ENCODE results near the gene DNAH2.
A peak's percentile ranks its signal among the peaks of the same experiment; 100 is the strongest.

The DNAH2 gene, protein sequence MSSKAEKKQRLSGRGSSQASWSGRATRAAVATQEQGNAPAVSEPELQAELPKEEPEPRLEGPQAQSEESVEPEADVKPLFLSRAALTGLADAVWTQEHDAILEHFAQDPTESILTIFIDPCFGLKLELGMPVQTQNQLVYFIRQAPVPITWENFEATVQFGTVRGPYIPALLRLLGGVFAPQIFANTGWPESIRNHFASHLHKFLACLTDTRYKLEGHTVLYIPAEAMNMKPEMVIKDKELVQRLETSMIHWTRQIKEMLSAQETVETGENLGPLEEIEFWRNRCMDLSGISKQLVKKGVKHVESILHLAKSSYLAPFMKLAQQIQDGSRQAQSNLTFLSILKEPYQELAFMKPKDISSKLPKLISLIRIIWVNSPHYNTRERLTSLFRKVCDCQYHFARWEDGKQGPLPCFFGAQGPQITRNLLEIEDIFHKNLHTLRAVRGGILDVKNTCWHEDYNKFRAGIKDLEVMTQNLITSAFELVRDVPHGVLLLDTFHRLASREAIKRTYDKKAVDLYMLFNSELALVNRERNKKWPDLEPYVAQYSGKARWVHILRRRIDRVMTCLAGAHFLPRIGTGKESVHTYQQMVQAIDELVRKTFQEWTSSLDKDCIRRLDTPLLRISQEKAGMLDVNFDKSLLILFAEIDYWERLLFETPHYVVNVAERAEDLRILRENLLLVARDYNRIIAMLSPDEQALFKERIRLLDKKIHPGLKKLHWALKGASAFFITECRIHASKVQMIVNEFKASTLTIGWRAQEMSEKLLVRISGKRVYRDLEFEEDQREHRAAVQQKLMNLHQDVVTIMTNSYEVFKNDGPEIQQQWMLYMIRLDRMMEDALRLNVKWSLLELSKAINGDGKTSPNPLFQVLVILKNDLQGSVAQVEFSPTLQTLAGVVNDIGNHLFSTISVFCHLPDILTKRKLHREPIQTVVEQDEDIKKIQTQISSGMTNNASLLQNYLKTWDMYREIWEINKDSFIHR (N-terminal part only)

DNA sequence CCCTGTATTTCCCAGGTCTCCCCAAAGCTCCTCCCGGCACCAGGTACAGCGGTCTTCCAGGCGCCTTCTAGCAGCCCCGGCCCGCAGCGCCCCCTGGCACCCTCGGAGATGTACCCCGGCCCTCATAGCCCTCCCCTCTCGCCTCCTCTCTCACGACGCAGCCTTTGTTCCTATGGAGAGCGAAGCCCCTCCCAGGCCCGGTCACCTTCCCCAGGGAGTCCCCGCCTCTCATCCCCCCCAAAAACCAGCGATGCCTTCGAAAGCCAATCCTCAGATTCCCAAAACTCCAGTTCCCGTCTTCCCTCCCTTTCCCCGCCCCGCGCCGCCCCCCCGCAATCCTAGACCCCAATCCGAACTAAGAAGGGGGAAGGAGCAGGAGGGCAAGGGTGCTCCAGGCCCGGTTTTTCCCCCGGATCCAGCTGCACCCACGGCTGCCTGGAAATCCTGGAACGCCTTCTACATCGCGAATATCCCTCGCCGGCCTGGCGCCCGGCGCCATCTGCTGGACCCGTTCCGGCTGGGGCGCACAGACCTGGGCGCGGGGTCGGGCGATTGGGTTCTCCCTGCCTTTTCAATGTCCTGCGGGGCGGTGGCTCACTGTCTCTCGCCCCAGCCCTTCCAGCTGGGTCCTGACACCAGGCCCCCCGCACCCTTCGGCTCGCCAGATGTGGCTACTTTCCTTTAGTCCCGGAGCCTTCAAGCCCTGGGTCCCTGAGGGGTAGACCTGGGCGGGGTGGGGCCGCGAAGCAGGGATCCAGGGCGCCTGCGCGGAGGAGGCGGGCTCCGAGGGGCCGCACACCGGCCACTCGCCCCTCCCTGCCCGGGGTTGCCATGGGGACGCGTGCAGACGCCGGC lies at the start of gene DNAH2:
TSS of gene DNAH2 (plus strand) at position 844 of the 855 bp plus-strand sequence. CDS start 1,991 bp downstream, outside the sequence.
- DNase-seq = no peak

DNA sequence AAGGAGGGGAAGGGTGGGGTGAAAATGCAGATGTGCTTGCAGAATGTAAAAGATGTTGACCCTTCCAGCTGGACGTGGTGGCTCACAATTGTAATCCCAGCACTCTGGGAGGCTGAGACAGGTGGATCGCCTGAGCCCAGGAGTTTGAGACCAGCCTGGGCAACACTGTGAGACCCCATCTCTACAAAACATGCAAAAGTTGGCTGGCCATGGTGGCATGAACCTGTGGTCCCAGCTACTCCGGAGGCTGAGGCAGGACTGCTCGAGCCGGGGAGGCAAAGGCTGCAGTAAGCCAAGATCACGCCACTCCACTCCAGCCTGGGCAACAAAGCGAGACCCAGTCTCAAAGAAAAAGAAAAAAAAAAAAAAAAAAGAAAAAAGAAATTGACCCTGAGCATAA lies 49.1 kb upstream of the DNAH2 start:
- DNase-seq = no peak

DNA sequence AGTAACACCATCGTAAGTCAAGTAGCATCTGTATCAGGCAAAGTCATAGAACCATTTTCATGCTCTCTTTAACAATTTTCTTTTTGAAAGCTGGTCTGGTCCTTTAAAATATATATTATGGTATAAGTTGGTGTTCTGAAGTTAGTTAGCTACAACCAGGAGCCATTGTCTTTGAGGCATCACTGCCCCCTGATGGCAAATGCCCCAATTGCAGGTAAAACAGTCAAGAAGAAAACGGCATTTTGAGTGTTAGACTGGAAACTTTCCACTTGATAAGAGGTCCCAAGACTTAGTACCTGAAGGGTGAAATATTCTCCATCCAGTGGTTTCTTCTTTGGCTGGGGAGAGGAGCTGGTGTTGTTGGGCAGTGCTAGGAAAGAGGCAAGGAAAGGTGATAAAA lies 44.3 kb upstream of the DNAH2 start:
- peak; percentile 34 for DNase-seq

DNA sequence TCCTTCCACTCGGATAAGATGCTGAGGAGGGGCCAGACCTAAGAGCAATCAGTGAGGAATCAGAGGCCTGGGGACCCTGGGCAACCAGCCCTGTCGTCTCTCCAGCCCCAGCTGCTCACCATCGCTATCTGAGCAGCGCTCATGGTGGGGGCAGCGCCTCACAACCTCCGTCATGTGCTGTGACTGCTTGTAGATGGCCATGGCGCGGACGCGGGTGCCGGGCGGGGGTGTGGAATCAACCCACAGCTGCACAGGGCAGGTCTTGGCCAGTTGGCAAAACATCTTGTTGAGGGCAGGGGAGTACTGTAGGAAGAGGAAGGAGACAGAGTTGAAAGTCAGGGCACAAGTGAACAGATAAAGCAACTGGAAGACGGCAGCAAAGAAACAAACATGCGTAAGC lies 42.6 kb upstream of the DNAH2 start:
- DNase-seq = no peak

DNA sequence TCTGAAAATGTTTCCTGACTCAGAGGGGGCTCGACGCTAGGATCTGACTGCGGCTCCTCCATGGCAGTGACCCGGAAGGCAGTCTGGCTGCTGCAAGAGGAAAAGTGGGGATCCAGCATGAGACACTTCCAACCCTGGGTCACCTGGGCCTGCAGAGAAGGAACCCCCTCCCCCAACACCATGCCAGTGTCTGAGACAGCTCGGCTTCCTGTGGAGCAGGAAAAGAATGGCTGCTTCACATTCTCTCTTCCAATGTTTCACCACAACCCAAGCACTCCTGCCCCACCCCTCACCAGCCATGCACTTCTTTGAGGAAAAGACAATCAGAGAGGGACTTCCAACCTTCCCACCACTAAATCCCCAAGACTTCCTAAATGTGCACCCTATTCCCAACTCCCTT lies 41.0 kb upstream of the DNAH2 start:
- DNase-seq = no peak

DNA sequence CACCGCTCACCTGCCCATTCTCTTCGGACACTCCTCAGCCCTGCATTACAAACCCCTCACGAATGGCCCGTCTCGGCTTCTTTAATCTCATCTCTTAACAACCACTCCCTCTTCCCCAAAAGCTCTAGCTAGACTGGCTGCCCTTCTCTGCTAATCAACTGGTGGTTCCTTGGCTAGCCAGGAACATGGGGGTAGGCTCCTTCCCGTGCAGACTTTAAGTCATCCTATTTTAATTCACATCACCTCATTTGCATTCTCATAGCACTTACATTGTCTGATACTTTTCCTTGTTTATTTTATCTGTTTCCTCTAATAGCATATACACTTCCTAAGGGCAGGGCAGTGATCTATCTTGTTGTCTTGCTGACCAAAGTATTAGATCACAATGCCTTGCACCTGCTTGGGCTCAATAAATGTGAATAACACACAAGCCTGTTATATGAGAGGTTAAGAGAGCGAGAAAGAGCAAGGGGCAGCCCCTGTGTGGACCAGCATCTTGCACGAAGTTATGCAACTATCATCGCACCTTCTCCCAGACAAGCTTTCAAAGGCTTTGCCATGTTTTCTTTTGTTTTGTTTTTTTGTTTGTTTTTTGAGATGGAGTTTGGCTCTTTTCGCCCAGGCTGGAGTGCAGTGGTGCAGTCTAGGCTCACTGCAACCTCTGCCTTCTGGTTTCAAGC lies 40.0 kb upstream of the DNAH2 start:
- no peak for DNase-seq

DNA sequence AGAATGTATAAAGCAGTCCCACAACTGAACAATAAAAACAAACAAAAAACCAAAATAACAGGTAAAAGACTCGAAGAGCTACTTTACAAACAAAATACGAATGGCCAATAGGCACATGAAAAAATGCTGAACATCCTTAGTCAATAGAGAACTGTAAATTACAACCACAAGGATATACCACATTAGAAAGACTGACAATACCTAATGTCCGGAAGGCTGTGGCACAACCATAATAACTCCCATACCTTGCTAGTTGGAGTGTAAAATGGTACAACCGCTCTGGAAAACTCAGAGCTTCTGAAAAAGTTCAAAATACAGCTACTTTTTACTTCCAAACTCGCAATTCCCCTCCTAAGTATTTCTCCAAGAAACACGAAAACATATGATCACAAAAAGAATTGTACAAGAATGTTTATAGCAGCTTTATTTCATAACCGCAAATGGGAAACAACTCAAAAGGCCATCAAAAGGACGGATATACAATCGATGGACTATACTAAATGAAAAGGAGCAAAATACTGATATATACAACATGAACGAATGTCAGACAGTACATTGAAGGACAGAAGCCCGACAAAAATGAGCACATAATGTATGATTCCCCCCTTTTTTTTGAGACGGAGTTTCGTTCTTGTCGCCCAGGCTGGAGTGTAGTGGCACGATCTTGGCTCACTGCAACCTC lies 32.6 kb upstream of the DNAH2 start:
- no peak for DNase-seq

DNA sequence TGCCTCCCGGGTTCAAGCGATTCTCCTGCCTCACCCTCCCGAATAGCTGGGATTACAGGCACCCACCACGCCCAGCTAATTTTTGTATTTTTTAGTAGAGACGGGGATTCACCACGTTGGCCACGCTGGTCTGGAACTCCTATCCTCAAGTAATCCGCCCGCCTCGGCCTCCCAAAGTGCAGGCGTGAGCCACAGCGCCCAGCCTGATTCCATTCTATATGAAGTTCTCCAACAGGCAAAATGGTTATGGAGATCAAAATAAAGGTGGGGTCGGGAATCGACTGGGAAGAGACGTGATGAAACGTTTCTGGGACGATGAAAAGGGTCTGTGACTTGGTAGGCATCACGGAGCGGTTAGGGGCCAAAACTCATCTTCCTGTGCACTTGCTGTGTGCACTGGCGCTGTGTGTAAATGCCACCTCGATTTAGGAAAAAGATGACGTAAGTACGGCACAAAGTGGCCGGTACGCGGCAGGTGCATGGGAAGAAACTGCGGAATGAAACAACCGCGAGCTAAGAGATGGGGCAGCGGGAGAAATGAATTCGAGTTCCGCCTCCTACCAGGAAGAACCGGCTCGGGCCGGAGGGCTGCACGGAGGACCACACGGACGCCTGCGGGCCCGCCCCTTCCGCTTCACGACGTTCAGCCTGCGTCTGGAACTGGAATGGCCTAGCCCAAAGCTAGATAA lies 31.9 kb upstream of the DNAH2 start:
- DNase-seq = peak; percentile 90

DNA sequence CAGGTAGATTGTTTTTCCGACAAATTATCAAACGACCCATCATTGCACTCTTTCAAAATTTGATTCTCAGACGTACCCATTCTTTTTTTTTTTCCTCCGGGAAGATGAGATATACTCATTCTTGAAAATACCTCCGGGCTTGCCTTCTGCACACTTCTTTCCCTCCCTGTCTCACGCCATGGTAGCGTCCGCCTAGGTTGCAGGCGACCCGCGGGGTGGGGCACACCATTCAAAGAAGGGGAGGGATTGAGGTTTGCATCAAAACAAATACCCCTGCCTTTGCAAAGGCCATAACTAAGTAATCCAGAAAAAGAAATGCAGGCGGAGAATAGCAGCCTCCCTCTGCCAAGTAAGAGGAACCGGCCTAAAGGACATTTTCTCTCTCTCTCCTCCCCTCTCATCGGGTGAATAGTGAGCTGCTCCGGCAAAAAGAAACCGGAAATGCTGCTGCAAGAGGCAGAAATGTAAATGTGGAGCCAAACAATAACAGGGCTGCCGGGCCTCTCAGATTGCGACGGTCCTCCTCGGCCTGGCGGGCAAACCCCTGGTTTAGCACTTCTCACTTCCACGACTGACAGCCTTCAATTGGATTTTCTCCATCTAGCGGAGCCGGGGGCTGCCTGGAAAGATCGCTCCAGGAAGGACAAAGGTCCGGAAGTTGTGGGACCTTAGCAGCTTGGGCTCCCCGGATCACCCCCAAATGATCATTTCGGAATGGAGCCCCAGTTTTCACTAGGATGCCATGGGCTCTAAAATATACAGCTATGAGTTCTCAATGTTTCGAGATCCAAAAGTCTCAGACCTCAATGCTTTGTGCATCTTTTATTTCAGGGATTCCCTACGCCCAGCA lies 31.1 kb upstream of the DNAH2 start:
- peak; percentile 75 for DNase-seq

DNA sequence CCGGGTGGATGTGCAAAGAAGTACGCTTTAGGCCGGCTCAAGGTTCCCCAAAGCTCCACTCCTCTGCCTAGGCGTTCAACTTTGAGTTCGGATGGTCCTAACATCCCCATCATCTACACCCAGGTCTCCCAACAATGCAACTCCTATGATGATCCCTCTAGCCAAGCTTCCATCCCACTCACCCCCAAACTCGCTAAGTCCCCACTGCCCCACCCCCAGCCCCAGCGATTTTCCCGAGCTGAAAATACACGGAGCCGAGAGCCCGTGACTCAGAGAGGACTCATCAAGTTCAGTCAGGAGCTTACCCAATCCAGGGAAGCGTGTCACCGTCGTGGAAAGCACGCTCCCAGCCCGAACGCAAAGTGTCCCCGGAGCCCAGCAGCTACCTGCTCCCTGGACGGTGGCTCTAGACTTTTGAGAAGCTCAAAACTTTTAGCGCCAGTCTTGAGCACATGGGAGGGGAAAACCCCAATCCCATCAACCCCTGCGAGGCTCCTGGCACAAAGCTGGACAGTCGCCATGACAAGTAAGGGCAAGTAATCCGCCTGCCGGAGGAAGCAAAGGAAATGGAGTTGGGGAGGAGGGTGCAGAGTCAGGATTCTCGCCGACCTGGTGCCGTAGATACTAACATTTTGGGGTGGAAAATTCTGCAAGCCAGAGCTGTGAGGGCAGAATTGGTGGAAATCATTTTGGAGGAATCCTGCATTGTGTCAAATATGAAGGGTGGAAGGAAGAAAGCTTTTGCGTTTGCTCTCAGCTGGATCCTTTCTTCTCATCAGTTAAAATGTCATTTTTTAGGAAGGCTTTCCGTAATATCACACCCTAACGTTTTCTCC lies 30.3 kb upstream of the DNAH2 start, which contains the start of gene TP53:
TSS of gene TP53 (minus strand) at position 419 of the 836 bp plus-strand sequence. CDS start 10,896 bp downstream, outside the sequence.
- DNase-seq = peak; percentile 92

DNA sequence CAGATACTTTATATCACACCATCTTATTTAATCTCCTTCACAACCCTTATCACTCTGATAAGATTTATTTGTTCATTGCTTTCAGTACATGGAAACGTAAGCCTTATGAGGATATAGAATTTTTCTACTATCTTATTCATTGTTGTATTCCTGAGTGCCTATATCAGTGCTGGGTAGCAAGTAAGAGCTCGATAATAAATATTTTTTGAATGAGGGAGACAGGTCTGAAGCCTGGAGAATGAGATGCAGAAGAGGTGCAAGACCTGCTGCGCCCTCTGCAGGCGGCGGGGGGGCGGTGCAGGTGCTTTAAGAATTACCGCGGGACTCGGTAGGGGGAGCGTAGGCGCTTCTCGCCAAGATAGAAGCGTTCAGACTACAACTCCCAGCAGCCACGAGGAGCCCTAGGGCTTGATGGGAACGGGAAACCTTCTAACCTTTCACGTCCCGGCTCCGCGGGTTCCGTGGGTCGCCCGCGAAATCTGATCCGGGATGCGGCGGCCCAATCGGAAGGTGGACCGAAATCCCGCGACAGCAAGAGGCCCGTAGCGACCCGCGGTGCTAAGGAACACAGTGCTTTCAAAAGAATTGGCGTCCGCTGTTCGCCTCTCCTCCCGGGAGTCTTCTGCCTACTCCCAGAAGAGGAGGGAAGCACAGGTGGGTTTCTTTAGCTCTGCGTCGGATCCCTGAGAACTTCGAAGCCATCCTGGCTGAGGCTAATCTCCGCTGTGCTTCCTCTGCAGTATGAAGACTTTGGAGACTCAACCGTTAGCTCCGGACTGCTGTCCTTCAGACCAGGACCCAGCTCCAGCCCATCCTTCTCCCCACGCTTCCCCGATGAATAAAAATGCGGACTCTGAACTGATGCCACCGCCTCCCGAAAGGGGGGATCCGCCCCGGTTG lies 29.4 kb upstream of the DNAH2 start, which contains the start of gene WRAP53:
TSS of gene WRAP53 (plus strand) at position 570 of the 900 bp plus-strand sequence. CDS start at position 742, 172 bp downstream.
- DNase-seq = peak; percentile 96

DNA sequence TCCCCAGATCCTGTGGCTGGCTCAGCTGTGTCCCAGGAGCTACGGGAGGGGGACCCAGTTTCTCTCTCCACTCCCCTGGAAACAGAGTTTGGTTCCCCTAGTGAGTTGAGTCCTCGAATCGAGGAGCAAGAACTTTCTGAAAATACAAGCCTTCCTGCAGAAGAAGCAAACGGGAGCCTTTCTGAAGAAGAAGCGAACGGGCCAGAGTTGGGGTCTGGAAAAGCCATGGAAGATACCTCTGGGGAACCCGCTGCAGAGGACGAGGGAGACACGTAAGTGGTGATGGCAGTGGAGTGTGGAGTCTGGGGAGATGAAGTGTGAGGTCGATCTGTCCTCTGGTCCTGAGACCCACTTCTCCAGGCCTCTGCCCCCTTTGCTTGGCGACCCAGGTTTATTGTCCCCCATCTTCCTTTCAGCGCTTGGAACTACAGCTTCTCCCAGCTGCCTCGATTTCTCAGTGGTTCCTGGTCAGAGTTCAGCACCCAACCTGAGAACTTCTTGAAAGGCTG lies 28.7 kb upstream of the DNAH2 start:
- DNase-seq = no peak

DNA sequence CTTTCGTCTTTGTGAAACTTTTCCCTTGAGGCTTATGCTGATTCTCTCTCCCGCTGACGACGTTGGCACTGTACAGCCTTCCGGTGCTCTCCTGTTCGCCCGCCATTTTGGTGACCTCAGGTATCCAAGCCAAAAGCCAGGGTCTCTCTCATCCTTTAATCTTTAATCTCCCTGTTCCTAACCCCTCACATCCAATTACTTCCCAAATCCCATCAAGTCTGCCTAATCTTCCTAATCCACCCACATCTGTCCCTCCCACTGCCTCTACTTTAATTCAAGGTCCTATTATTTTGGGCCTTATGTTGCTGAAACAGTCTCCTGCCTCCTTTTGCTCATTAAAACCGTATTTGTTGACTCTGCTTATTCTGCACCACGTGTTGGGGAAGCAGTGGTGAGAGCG lies 22.0 kb upstream of the DNAH2 start:
- no peak for DNase-seq

DNA sequence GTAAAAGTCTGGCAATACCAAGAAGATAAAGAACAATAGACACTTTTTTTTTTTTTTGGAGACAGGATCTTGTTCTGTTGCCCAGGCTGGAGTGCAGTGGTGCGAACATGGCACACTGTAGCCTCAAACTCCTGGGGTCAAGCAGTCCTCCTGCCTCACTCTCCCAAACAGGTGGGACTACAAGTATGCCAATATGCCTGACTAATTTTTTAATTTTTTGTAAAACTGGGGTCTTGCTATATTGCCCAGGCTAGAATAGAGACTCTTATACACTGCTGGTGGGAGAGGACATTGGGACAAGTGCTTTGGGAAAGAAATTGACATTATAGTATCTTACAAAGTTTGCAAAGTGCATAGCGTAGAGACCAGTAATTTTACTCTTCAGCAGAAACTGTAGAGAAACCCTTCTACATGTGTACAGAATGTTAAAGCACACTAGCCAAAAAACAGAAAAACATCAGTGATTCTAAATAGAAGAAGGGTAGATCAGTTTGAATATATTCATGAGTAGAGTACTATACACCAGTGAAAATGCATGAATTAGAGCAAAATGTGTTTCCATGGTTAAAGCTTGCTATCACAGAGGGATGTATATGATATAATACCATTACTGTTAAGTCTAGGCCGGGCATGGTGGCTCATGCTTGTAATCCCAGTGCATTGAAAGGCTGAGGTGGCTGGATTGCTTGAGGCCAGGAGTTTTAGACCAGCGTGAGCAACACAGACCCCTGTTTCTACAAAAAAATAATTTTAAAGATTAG lies 19.5 kb upstream of the DNAH2 start:
- DNase-seq = no peak

DNA sequence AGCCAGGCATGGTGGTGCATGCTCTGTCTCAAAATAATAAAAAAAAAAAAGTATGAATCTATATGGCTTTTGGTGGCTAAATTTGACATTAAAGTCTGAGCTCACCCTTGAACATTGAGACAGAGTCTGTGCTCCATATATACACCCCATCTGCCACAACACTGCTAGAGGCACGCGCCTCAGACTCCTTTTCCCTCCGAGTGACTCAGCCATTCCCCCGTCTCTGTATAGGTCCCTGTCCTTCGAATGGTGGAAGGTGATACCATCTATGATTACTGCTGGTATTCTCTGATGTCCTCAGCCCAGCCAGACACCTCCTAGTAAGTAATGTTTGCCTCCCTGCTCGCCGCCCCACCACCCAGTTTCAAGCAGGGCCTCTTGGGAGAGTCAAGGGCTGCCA lies 17.0 kb upstream of the DNAH2 start:
- no peak for DNase-seq

DNA sequence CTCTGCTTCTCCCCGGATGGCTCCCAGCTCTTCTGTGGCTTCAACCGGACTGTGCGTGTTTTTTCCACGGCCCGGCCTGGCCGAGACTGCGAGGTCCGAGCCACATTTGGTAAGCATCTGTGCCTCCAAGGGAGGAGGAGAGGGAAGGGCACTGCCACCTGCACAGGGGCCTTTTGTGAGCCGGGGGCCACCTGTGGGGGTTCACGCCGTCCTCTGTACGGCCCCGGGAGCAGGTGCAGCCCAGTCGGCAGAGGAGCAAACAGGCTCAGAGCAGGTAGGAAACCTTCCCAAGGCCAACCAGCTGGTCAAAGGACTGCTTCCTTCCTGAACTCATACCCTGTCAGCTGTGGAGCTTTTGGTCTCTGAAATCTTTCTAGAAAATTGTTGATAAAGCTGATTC lies 15.9 kb upstream of the DNAH2 start:
- no peak for DNase-seq

DNA sequence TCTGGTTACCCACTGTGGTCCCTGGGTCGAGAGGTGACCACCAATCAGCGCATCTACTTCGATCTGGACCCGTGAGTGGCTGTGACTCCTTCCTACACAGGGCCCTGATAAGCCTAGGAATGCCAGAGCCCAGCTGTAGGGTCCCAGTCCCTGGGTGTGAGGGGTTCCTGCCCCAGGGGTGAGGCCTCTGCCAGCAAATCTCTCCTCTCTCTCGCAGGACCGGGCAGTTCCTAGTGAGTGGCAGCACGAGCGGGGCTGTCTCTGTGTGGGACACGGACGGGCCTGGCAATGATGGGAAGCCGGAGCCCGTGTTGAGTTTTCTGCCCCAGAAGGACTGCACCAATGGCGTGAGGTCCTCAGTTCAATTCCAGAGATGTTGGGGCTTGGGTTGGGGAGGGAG lies 14.8 kb upstream of the DNAH2 start:
- no peak for DNase-seq
